HG03439 (cell line): ENCODE data around the gene CHD9NB.

Source experiments
- ATAC-seq: cut with Tn5 transposase; IDR thresholded peaks from one replicate; pipeline ENCODE4 v1.9.1; 2021; ENCODE audit warnings: mild to moderate bottlenecking, moderate library complexity; ENCODE audit not compliant: unreplicated experiment

CHD9NB gene

DNA sequence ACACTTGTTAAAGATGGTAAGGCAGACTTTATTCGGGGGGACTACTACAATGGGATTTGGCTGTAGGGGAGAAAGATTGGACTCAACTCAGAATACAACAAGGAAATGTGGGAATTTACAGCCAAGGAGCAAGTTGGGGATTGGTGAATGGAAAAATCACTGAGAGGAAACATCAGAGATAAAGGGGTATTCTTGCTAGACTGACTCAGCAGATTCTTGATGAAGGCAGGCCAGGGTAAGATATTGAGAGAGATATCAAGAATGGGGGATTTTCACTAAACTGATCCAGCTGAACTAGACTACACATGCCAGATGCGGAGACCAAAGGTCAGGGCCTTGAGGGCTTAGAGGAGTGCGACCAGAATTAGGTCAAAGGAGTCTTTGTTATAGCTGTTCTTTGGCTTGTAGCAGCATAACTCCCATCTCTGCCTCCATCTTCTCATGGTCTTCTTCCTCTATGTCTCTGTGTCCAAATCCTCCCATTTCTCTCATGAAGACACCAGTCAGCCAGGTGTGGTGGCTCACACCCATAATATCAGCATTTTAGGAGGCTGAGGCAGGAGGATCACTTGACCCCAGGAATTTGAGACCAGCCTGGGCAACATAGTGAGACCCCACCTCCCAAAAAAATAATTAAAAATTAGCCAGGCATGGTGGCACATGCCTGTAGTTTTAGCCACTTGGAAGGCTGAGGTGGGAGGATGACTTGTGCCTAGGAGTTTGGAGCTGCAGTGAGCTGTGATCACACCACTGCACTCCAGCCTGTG is 17.3 kb downstream of the CHD9NB start:
- ATAC-seq = no peak

DNA sequence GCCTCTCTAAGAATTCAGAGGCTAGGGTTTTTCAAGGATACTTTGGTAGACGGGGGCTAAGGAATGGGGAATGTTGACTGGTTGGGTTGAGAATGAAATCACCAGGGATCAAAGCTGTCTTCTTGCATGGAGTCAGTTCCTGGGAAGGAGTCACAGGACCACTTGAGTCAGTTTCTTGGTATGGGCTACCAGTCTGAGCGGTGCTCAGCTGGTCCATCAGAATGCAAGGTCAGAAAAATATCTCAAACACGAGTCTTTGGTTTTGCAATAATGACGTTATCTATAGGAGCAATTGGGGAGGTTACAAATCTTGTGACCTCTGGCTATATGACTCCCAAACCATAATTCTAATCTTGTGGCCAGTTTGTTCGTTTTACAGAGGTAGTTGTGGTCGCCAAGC is 18.4 kb downstream of the CHD9NB start:
- no peak for ATAC-seq

DNA sequence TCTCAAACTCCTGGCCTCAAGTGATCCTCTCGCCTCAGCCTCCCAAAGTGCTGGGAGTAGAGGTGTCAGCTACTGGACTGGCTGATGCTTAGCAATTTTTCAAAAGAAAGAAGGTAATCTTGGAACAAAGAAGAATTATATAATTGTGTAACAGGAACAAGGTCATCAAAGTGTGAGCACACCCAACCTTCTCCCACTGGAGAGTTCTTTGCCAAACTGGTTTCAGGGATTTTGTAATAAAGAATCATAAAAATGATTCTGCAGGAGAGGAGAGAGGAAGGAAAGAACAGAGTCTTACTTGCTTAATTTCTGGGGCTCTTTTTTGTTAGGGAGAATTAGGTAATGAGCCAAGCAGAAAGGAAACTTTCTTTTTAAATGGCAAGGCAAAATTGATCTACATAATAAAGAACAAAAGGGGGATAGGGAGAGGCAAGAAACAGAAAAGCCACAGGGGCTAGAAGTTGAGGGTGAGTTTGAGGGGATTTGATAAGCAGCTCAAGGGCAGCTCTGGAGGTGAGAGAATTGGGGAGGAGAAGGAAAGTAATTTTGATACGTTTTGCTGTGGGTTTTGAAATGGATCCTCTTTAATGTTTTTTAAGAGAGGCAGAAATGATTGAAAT is 21.3 kb downstream of the CHD9NB start:
- no peak for ATAC-seq

DNA sequence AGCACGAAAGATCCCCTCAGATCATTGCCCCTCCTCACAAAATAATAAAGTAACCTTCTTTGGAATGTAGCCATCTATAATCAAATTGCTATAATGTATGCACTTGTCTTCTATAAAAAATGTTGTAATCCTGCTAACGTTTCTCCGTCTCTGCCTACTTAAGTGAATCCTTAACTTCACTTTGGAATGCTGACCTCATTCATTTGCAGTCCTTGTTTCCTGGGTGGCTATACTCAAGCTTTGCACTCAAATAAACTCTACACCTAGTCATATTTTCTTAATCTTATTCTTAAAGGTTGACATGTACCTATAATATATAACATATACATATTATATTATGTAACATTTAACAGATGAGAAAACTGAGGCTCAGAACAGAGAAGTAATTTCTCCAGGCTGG is 22.7 kb downstream of the CHD9NB start:
- no peak for ATAC-seq

DNA sequence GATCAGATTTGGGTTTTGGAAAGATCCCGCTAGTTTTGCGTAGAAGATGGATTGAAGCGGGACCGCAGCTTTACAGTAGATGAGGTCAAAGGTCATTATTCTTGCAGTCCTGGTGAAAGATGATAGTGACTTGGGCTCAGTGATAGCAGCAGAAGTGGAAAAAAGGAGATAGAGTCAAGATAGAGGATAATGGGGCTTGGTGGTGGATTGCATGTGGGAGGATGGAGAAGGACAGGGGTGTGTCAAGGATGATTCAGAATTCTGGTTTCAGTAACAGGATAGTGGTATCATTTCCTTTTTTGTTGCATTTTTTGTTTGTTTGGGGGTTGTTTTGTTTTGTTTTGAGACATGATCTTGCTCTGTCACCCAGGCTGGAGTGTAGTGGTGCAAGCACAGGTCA is 28.7 kb downstream of the CHD9NB start:
- ATAC-seq = no peak

DNA sequence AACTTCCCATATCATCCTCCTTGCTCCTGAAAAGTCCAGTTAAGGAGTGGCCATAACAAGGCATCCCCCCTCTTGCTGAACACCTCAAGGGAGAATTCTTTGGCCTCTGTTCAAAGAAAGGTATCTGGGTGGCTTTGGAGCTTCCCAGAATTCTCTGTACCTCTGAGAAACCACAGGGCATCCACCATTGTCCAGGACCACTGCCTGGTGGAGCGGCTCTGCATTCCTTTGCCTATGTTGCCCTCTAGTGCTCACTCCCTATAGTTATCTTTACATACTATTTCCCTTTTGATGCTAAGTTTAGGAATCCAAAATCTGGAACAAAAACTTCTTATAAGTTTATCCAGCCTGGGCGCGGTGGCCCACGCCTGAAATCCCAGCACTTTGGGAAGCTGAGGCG is 30.3 kb downstream of the CHD9NB start:
- no peak for ATAC-seq

DNA sequence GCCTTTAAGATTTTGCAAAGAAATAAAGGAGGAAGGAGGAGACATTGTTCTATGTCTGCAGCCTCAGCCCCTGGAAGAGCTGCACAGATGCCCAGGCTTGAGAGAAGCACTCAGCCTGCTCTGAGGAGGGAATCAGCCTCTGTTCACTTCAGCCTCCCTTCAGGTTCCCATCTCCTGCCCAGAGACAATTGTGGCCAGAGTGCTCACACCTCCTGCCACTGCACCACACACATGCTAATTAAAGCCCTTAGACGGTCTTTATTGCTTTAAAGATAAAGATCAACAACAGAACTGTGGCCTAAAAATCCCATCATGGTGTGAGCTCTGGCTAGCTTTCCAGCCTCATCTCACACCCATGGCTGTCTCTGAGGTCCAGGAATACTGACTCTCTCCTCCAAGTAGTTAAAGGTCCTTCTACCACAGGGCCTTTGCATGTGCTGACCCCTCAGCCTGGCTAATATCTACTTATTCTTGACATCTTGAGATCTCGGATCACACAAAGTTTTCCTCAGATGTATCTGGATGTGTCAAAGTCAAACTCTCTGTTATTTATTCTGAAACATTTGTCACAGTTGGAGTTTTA is 33.8 kb downstream of the CHD9NB start:
- ATAC-seq = no peak

DNA sequence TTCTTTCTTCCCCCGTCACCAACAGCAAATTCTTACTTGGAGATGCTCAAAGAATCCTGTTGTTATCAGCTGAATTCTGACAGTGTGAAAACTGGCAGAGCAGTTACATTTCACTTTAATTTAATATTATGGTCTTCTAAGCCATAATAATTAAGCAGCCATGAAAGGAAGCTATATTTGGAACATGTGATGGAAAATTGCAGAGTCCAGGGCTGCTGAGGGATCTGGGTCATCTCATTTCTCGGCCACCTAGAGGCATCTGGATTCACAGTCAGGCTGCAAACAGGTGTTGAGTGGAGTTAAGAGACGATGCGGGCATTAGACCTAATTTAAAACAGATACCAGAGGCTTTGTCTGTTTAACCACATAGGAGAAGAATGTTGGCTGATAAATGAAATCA is 38.4 kb downstream of the CHD9NB start:
- no peak for ATAC-seq

DNA sequence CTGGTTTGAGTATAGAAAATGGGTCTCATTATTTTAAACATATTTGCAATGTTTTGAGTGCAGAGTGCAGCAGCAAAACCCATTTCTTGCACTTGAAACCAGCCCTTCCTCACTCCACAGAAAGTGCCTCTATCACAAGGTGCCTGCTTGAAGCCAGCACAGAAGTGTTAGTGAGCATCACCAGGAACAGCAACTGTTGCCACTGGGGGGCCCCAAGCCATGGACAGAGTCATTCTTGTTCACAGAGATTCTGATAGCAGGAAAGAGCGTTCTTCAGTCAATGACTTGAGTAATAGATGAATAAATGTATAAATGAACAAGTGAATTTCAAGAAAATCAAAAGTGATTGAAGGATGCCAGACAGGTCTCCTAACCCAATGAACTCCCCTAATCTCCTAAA is 45.6 kb downstream of the CHD9NB start:
- no peak for ATAC-seq

DNA sequence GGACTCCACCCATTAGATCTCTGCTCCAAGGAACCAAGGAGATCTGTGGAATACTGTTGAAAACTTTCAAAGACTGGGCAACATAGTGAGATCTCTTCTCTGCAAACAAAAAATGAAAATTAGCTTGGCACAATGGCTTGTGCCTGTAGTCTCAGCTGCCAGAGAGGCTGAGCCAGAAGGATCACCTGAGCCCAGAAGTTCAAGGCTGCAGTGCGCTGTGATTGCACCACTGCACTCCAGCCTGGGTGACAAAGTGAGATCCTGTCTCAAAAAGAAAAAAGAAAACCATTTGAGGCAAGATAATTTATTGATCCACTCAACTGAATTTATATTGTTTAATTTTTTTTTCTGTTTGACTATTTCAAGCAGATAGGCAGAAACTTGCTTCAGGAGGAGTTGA is 54.8 kb downstream of the CHD9NB start:
- no peak for ATAC-seq

DNA sequence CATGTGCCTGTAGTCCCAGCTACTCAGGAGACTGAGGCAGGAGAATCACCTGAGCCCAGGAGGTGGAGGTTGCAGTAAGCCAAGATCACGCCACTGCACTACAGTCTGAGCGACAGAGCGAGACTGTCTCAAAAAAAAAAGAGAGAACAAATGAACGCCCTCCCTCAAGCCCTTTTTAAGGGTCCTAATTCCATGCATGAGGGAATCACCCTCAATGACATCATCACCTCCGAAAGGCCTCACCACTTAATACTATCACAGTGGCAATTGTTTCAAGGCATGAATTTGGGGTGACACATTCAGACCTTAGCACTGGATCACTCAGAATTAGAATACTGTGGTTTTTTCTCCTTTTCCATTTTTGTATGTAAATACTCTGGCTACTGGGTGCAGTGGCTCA is 57.8 kb downstream of the CHD9NB start:
- ATAC-seq = no peak

DNA sequence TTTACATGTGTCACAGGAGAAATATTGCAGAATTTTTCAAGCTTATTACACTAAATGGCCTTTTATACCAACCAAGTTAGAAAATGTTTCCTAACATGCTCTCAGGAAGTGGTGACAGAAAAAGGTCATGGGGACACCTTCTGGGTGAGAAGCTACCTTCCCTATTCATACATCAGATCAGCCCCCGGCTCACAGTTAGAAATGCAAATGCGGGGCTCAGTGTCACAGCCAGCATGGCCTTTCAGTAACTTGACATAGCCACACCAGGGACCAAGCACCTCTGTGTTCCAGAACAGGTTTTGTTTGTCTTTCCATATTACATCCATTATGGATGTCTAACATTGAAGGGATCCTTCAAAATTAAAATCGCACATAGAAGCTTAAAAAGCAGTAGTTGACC is 59.5 kb downstream of the CHD9NB start:
- no peak for ATAC-seq

DNA sequence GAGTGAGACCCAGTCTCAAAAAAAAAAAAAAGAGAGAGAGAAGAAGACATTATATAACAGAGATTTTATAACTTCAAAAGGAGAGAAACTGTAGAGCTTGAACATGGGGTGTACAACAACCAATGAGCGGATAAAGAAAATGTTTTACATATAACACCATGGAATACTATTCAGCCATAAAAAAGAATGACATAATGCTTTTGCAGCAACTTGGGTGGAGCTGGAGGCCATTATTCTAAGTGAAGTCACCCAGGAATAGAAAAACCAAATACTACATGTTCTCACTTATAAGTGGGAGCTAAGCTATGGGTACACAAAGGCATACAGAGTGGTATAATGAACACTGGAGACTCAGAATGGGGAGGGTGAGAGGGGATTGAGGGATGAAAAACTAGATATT is 61.1 kb downstream of the CHD9NB start:
- no peak for ATAC-seq
